Bone marrow (tissue), 2 donors: ENCODE measurements around the gene HRC.
A peak's percentile ranks its signal among the peaks of the same experiment; 100 is the strongest.
"Not testable (repeated sequence)": the region's sequence is repeated elsewhere in the genome, so short reads cannot be mapped to it uniquely, and the experiment has no call there.

ENCODE experiments used
- DNase-seq, 2 donors: peaks; one replicate each; lab custom pipeline; 2025; lab: John Stamatoyannopoulos, UW

HRC gene

GRCh38 chr19:49160450-49161189 is 5.4 kb upstream of the HRC start:
- DNase-seq, result no peak

GRCh38 chr19:49157445-49158224 is 2.4 kb upstream of the HRC start, which contains the start of gene TRPM4:
Gene TRPM4, plus strand, starts transcription at chr19:49157792. Its CDS starts 75 bp downstream, at chr19:49157867.
- peak in 1 of 2 donors; percentile 14 for DNase-seq

GRCh38 chr19:49155820-49156346 is 687 bp upstream of the HRC start:
- DNase-seq, result no peak

- no peak for DNase-seq
These were observed 917 bp downstream of the HRC start for GRCh38 chr19:49154279-49154678.

GRCh38 chr19:49153167-49153809 is 1.9 kb downstream of the HRC start:
- DNase-seq, result no peak

- DNase-seq, result no peak
These were observed 3.1 kb downstream of the HRC start for GRCh38 chr19:49152119-49152550.

GRCh38 chr19:49151267-49152118 is 3.7 kb downstream of the HRC start:
- DNase-seq, result no peak

- no peak for DNase-seq
These were observed 4.3 kb downstream of the HRC start for GRCh38 chr19:49150944-49151243.

GRCh38 chr19:49150106-49150943 is 4.9 kb downstream of the HRC start:
- peak in 1 of 2 donors; percentile 37 for DNase-seq

- DNase-seq, result no peak
These were observed 5.5 kb downstream of the HRC start for GRCh38 chr19:49149652-49150105.

- DNase-seq, result peak in 1 of 2 donors; percentile 64
These were observed 6.2 kb downstream of the HRC start for GRCh38 chr19:49148784-49149651.

GRCh38 chr19:49148044-49148682 is 7.0 kb downstream of the HRC start:
- no peak for DNase-seq

GRCh38 chr19:49146408-49146770 is 8.8 kb downstream of the HRC start:
- DNase-seq, result not testable (repeated sequence)

GRCh38 chr19:49145573-49146407 is 9.4 kb downstream of the HRC start:
- DNase-seq, result peak; percentile 43 to 58

- peak in 1 of 2 donors; percentile 10 for DNase-seq
These were observed 12.3 kb downstream of the HRC start for GRCh38 chr19:49142866-49143335.

- DNase-seq, result no peak
These were observed 13.8 kb downstream of the HRC start for GRCh38 chr19:49141352-49141751.

GRCh38 chr19:49140951-49141350 is 14.2 kb downstream of the HRC start:
- DNase-seq, result no peak

- DNase-seq, result no peak
These were observed 18.4 kb downstream of the HRC start for GRCh38 chr19:49136771-49137171.
